Omental fat pad (tissue), 4 donors: ENCODE data around the gene RFT1. TPM values are rescaled to one million over a fixed set of nuclear protein-coding genes. Genes with fewer than 3 reads are reported as not detected.

ENCODE experiments used
- ATAC-seq: fragments of 150-250 bp; one replicate; pipeline ENCODE4 v1.9.1; 2016; ENCODE audit warnings: mild to moderate bottlenecking, moderate library complexity; ENCODE audit not compliant: low FRiP score
- DNase-seq: peaks from one replicate; pipeline ENCODE4 v3.0.0-alpha.2; 2019; ENCODE audit warnings: low spot score
- CTCF ChIP-seq, 3 donors: fragments of 450-650 bp; IDR thresholded peaks; one replicate each; pipeline ENCODE4 v1.5.1; 2016 to 2017; ENCODE audit warnings: antibody characterized with exemption in 3 of 3, mild to moderate bottlenecking in 3 of 3, moderate library complexity in 2 of 3
- total RNA-seq, 4 donors: library from RNA; depleted of rRNA; stranded (reverse); fragments of >200 nt; gene quantifications; one replicate each; pipeline ENCODE4 v1.1.0, GENCODE V29; 2016

RFT1 gene
- total RNA-seq, 4 donors from 2014 or later, result 9.1 to 14.0 (median 10.5) TPM

GRCh38 chr3:53134631-53135232, 4.5 kb upstream of the RFT1 start:
- TF ChIP-seq CTCF (IDR thresholded peaks at IDR 0.05), result peak in 1 of 3 donors; percentile 31
- ATAC-seq (peak; percentile 77), DNase-seq (no peak)

GRCh38 chr3:53132347-53132746, 2.1 kb upstream of the RFT1 start:
- ATAC-seq (no peak), DNase-seq (no peak)
- TF ChIP-seq CTCF (IDR thresholded peaks at IDR 0.05), result no peak

- ATAC-seq (no peak), DNase-seq (no peak)
- TF ChIP-seq CTCF (IDR thresholded peaks at IDR 0.05), result no peak
These were observed 861 bp upstream of the RFT1 start for GRCh38 chr3:53131096-53131495.

- DNase-seq, result no peak
- ATAC-seq, result no peak
- no peak for TF ChIP-seq CTCF (IDR thresholded peaks at IDR 0.05)
These were observed 891 bp downstream of the RFT1 start for GRCh38 chr3:53129344-53129743.

- ATAC-seq (no peak), DNase-seq (no peak)
- no peak for TF ChIP-seq CTCF (IDR thresholded peaks at IDR 0.05)
These were observed 3.6 kb downstream of the RFT1 start for GRCh38 chr3:53126601-53127000.

- TF ChIP-seq CTCF (IDR thresholded peaks at IDR 0.05), result no peak
- DNase-seq (no peak), ATAC-seq (no peak)
These were observed 6.3 kb downstream of the RFT1 start for GRCh38 chr3:53123953-53124352.

- no peak for ATAC-seq
These were observed 6.7 kb downstream of the RFT1 start for GRCh38 chr3:53123510-53123909.

More at GRCh38 chr3:53123510-53123909, 6.7 kb downstream of the RFT1 start:
- no peak for DNase-seq
- TF ChIP-seq CTCF (IDR thresholded peaks at IDR 0.05), result no peak
